Measurements from ENCODE around the gene ANO7. TPM values are rescaled to one million over a fixed set of nuclear protein-coding genes. Genes with fewer than 3 reads are reported as not detected.

ANO7 gene
- total and polyA plus RNA-seq, 2 of the 8 experiments (the other 6 are each of a cell fraction or from before 2014, with no cell fraction given): 3.2 to 6.9 TPM

GRCh38 chr2:241258505-241259280, 70.2 kb downstream of the ANO7 start:
- Histone ChIP-seq H3K27me3 (replicated peaks in 1 of 4; ENCODE audit: control insufficient read depth in 3 of 4, extremely low read depth in 1 of 4, insufficient read depth in 3 of 4, low read length in 3 of 4) (no peaks in the 10 kb centered on the region), H4K91ac (replicated peaks; ENCODE audit: insufficient read length, low read length) (no peak overlapping the region), H3K4me3 (ENCODE audit: extremely low read depth in 1 of 4, insufficient read depth in 2 of 4, low read depth in 3 of 4, low read length in 4 of 4) (no peak overlapping the region), H3K9me3 (ENCODE audit: insufficient read depth in 2 of 2, low read depth in 1 of 2, low read length in 1 of 2) (no peaks in the 10 kb centered on the region), H3K56ac (replicated peaks; ENCODE audit: insufficient read length, low read depth, low read length) (no peak overlapping the region), H3K79me1 (ENCODE audit: low read depth, low read length) (peaks cover 5% of the 10 kb centered on the region; the same call in 1 of the 2 replicates), H3K18ac (ENCODE audit: extremely low read depth, low read length) (no peak overlapping the region), H2BK12ac (ENCODE audit: low read depth, low read length) (no peak overlapping the region), H3K23me2 (ENCODE audit: low read depth, low read length) (no peaks in the 10 kb centered on the region), H4K20me1 (replicated peaks in 1 of 2; ENCODE audit: control insufficient read depth in 1 of 2, insufficient read depth in 2 of 2, low read length in 2 of 2) (peaks cover 7 to 20% of the 10 kb centered on the region in 2 experiments), H3K9ac (replicated peaks in 1 of 4; ENCODE audit: extremely low read depth in 1 of 4, low read depth in 3 of 4, low read length in 3 of 4) (no peak overlapping the region), H3K23ac (ENCODE audit: insufficient read length) (no peak overlapping the region), H2BK20ac (ENCODE audit: low read length) (no peak overlapping the region), H2BK120ac (replicated peaks; ENCODE audit: low read depth, low read length) (no peak overlapping the region), H2AK5ac (ENCODE audit: low read depth, low read length) (no peak overlapping the region), H2BK5ac (ENCODE audit: low read depth, low read length) (no peak overlapping the region), H3K27ac (ENCODE audit: low read depth, low read length) (no peak overlapping the region), H3K79me2 (ENCODE audit: control insufficient read depth in 1 of 2, insufficient read depth in 2 of 2, low read length in 2 of 2) (no peaks in the 10 kb centered on the region), H4K5ac (ENCODE audit: insufficient read length, low read depth, low read length) (no peak overlapping the region), H3K4me1 (replicated peaks in 1 of 4; ENCODE audit: control insufficient read depth in 3 of 4, insufficient read depth in 4 of 4, low read length in 3 of 4) (no peaks in the 10 kb centered on the region), H3K36me3 (ENCODE audit: control insufficient read depth in 2 of 4, insufficient read depth in 4 of 4, low read length in 3 of 4) (peaks cover 40 to 86% (median 57%) of the 10 kb centered on the region in 4 experiments), H3K4me2 (ENCODE audit: insufficient read depth in 1 of 2, low read depth in 2 of 2, low read length in 2 of 2) (no peak overlapping the region), H2BK15ac (ENCODE audit: low read length) (no peak overlapping the region), H2AFZ (ENCODE audit: low read length) (no peak overlapping the region), H4K8ac (ENCODE audit: extremely low read depth, insufficient read depth, low read length) (no peak overlapping the region), H3K4ac (replicated peaks; ENCODE audit: insufficient read length, low read depth, low read length) (no peak overlapping the region), H3K14ac (ENCODE audit: insufficient read length) (no peak overlapping the region)
- ChIA-PET POLR2A (ENCODE audit: partially characterized antibody) (no interaction called here), CTCF (ENCODE audit: partially characterized antibody) (interaction anchor here (0.6 to 1.5 kb wide), 2 partner anchors 9 to 120 kb away, joined by 3 to 4 read pairs; no protein-coding TSS in a partner anchor)
- DNase-seq (ENCODE audit: low read depth in 1 of 2, low spot score in 2 of 2) (no peak), FAIRE-seq (no peak)
- WGBS, 2 experiments (ENCODE audit: extremely low coverage in 1 of 2, insufficient coverage in 1 of 2, insufficient read length in 1 of 2, insufficient replicate concordance in 2 of 2, low coverage in 1 of 2, low lambda C conversion rate in 2 of 2, missing lambda C conversion rate in 1 of 2): 94% methylated on average over 8 of the region's 8 CpGs; no CpG with 5 or more reads in 1 of the 2 experiments
- TF ChIP-seq SP2 (IDR thresholded peaks at IDR 0.05; ENCODE audit: low read length): no peak
- no peak for TF ChIP-seq CTCF (IDR thresholded peaks at IDR 0.05; ENCODE audit: control extremely low read depth in 1 of 3, insufficient read depth in 1 of 3, low read depth in 1 of 3, low read length in 3 of 3)
- TF ChIP-seq SIRT6 (IDR thresholded peaks at IDR 0.05; ENCODE audit: low read length): no peak
- TF ChIP-seq GABPA (IDR thresholded peaks at IDR 0.05; ENCODE audit: borderline replicate concordance, insufficient read depth, low read length): no peak
- TF ChIP-seq NRF1 (IDR thresholded peaks at IDR 0.05; ENCODE audit: low read depth, low read length): no peak
- TF ChIP-seq NANOG (IDR thresholded peaks at IDR 0.05; ENCODE audit: insufficient read depth, low read depth, low read length, poor library complexity, severe bottlenecking): no peak
- TF ChIP-seq ZNF274 (IDR thresholded peaks at IDR 0.05; ENCODE audit: borderline replicate concordance, extremely low read depth, low read length): no peak
- no peak for TF ChIP-seq YY1 (IDR thresholded peaks at IDR 0.05; ENCODE audit: low read depth, low read length)
- no peak for TF ChIP-seq RAD21 (IDR thresholded peaks at IDR 0.05 in 1 of 2, conservative IDR thresholded peaks at IDR 0.05 in 1 of 2; ENCODE audit: low read depth in 2 of 2, low read length in 2 of 2)
- TF ChIP-seq CREB1 (IDR thresholded peaks at IDR 0.05): no peak
